Panc1 (cell line): Measurements from ENCODE around the gene ACOD1. TPM values are rescaled to one million over a fixed set of nuclear protein-coding genes. Genes with fewer than 3 reads are reported as not detected.

Experiments
- ATAC-seq: fragments of 200-7000 bp; cut with Tn5 transposase; 2 replicates; pipeline ENCODE4 v1.9.1; 2020; ENCODE audit warnings: mild to moderate bottlenecking, moderate library complexity
- BruUV-seq: library from RNA; stranded (reverse); fragments of 400-500 nt; replicated peaks from 2 replicates; lab custom pipeline; 2021; lab: Mats Ljungman, UMichigan
- CTCF ChIA-PET: fragments of 300-600 bp; sonication (Branson Sonifier 250); formaldehyde crosslinking; loops from one replicate; lab custom pipeline; 2022; ENCODE audit warnings: antibody characterized with exemption; lab: Charles Lee
- POLR2A ChIA-PET: fragments of 300-600 bp; sonication (Branson Sonifier 250); formaldehyde crosslinking; loops from one replicate; lab custom pipeline; 2022; ENCODE audit warnings: antibody characterized with exemption; lab: Charles Lee
- DNase-seq: peaks from one replicate; pipeline ENCODE4 v3.0.0-alpha.2; 2010; ENCODE audit warnings: low read depth, low spot score
- H3K27ac ChIP-seq: 2 replicates; pipeline ENCODE4 v1.5.1; 2011; ENCODE audit warnings: mild to moderate bottlenecking, low read length, inconsistent platforms
- H3K27me3 ChIP-seq: fragments of 200-500 bp; sonication (Bioruptor generic); 2 replicates; pipeline ENCODE4 v1.6.0; 2014; ENCODE audit warnings: low read length, inconsistent platforms; ENCODE audit not compliant: control insufficient read depth, insufficient read depth
- H3K36me3 ChIP-seq: fragments of 200-500 bp; sonication (Bioruptor generic); 2 replicates; pipeline ENCODE4 v1.5.1; 2014; ENCODE audit warnings: inconsistent platforms, mild to moderate bottlenecking, low read length, moderate library complexity; ENCODE audit not compliant: control insufficient read depth, insufficient read depth
- H3K4me1 ChIP-seq: 2 replicates; pipeline ENCODE4 v1.5.1; 2011; ENCODE audit warnings: inconsistent platforms, mild to moderate bottlenecking, low read length, moderate library complexity; ENCODE audit not compliant: control insufficient read depth, insufficient read depth
- H3K4me3 ChIP-seq, 2 experiments: 2 replicates each; pipeline ENCODE4 v1.5.1; 2011 to 2012; ENCODE audit warnings: low read depth in 2 of 2, low read length in 2 of 2, mild to moderate bottlenecking in 2 of 2, inconsistent platforms in 1 of 2, moderate library complexity in 1 of 2
- H3K9me3 ChIP-seq: fragments of 200-500 bp; sonication (Bioruptor generic); 2 replicates; pipeline ENCODE4 v1.5.1; 2014; ENCODE audit warnings: low read depth, mild to moderate bottlenecking, inconsistent platforms, low read length, moderate library complexity; ENCODE audit not compliant: control insufficient read depth, insufficient read depth
- CTCF ChIP-seq: fragments of 450-650 bp; IDR thresholded peaks from 2 replicates; pipeline ENCODE4 v1.5.1; 2017; ENCODE audit warnings: mild to moderate bottlenecking
- POLR2AphosphoS5 ChIP-seq: IDR thresholded peaks from 2 replicates; pipeline ENCODE4 v1.6.1; 2012; ENCODE audit warnings: mild to moderate bottlenecking, low read depth, low read length, moderate library complexity
- REST ChIP-seq, 2 experiments: IDR thresholded peaks; 2 replicates each; pipeline ENCODE4 v1.6.1; 2011 to 2012; ENCODE audit warnings: low read depth in 2 of 2, control low read depth in 1 of 2, low read length in 1 of 2, mild to moderate bottlenecking in 1 of 2, moderate library complexity in 1 of 2; ENCODE audit not compliant: insufficient read depth in 1 of 2
- SIN3A ChIP-seq: IDR thresholded peaks from 2 replicates; pipeline ENCODE4 v1.6.1; 2012; ENCODE audit warnings: low read depth, mild to moderate bottlenecking, low read length, moderate library complexity, borderline replicate concordance; ENCODE audit not compliant: insufficient read depth
- TCF7L2 ChIP-seq: IDR thresholded peaks from 2 replicates; pipeline ENCODE4 v1.6.1; 2011; ENCODE audit warnings: mild to moderate bottlenecking, low read depth, low read length, inconsistent platforms
- in situ Hi-C: cut with HindIII; loops from 2 replicates; pipeline ENCODE4 v1.10.0; 2016; ENCODE audit warnings: low sequenced_read_pairs, low pct_unique_long_range_greater_than_20kb
- intact Hi-C: fragments of 100-400 bp; cut with micrococcal nuclease; formaldehyde crosslinking; loops from one replicate; pipeline ENCODE4 v1.10.0; 2022; ENCODE audit not compliant: unreplicated experiment
- total RNA-seq: library from RNA; stranded (reverse); gene quantifications from one replicate; pipeline ENCODE4 v1.2.1, GENCODE V29; 2021; ENCODE audit not compliant: unreplicated experiment

Gene ACOD1
- total RNA-seq, 1 experiment from 2014 or later: not detected

GRCh38 chr13:76927955-76928354 lies 20.4 kb upstream of the ACOD1 start:
- H3K27ac ChIP-seq: no peak overlapping the region
- H3K4me1 ChIP-seq: no peaks in the 10 kb centered on the region
- no peak for DNase-seq
- intact Hi-C loops (no loop called here), in situ Hi-C loops (no loop called here)
- no peak for ATAC-seq
- no peaks in the 10 kb centered on the region for H3K9me3 ChIP-seq
- CTCF ChIA-PET: no interaction called here
- BruUV-seq: no TSS peak
- TF ChIP-seq POLR2AphosphoS5 (no peak), SIN3A (no peak), REST (IDR thresholded peaks at IDR 0.05; ENCODE audit: insufficient read depth in 1 of 2, low read depth in 2 of 2, low read length in 1 of 2) (no peak), TCF7L2 (no peak), CTCF (no peak)
- POLR2A ChIA-PET: no interaction called here
- H3K4me3 ChIP-seq: no peak overlapping the region
- no peaks in the 10 kb centered on the region for H3K36me3 ChIP-seq
- H3K27me3 ChIP-seq: no peaks in the 10 kb centered on the region

- in situ Hi-C loops: no loop called here
- Histone ChIP-seq H3K4me1 (no peaks in the 10 kb centered on the region), H3K9me3 (no peaks in the 10 kb centered on the region), H3K36me3 (no peaks in the 10 kb centered on the region), H3K27me3 (no peaks in the 10 kb centered on the region), H3K27ac (no peak overlapping the region), H3K4me3 (no peak overlapping the region)
- DNase-seq: no peak
- intact Hi-C loops: no loop called here
- TF ChIP-seq REST (IDR thresholded peaks at IDR 0.05; ENCODE audit: insufficient read depth in 1 of 2, low read depth in 2 of 2, low read length in 1 of 2) (no peak), SIN3A (no peak), TCF7L2 (no peak), POLR2AphosphoS5 (no peak), CTCF (no peak)
- no TSS peak for BruUV-seq
- no peak for ATAC-seq
- POLR2A ChIA-PET: no interaction called here
- CTCF ChIA-PET: no interaction called here
Measured at GRCh38 chr13:76928456-76928855, 19.9 kb upstream of the ACOD1 start.
